ENCODE results near the gene AATK.

Gene AATK

GRCh38 chr17:81144423-81144781 is 21.6 kb downstream of the AATK start:
- in situ Hi-C loops (cut with MboI; ENCODE audit: low sequenced_read_pairs), result no loop called here

- in situ Hi-C loops (cut with MboI; ENCODE audit: low sequenced_read_pairs), result no loop called here
Measured at GRCh38 chr17:81143717-81144422, 22.2 kb downstream of the AATK start.

GRCh38 chr17:81143200-81143527 is 22.9 kb downstream of the AATK start:
- in situ Hi-C loops (cut with MboI; ENCODE audit: low sequenced_read_pairs), result no loop called here

- in situ Hi-C loops (cut with MboI; ENCODE audit: low sequenced_read_pairs), result no loop called here
Measured at GRCh38 chr17:81142301-81143199, 23.5 kb downstream of the AATK start.

- in situ Hi-C loops (cut with MboI; ENCODE audit: low sequenced_read_pairs), result no loop called here
Measured at GRCh38 chr17:81140695-81141094, 25.3 kb downstream of the AATK start.

GRCh38 chr17:81140018-81140417 is 26.0 kb downstream of the AATK start:
- in situ Hi-C loops (cut with MboI; ENCODE audit: low sequenced_read_pairs), result no loop called here

GRCh38 chr17:81139428-81139827 is 26.6 kb downstream of the AATK start:
- in situ Hi-C loops (cut with MboI; ENCODE audit: low sequenced_read_pairs), result no loop called here

- in situ Hi-C loops (cut with MboI; ENCODE audit: low sequenced_read_pairs), result no loop called here
Measured at GRCh38 chr17:81138500-81138899, 27.5 kb downstream of the AATK start.

GRCh38 chr17:81138083-81138482 is 27.9 kb downstream of the AATK start:
- in situ Hi-C loops (cut with MboI; ENCODE audit: low sequenced_read_pairs), result no loop called here

GRCh38 chr17:81137248-81137647 is 28.8 kb downstream of the AATK start:
- in situ Hi-C loops (cut with MboI; ENCODE audit: low sequenced_read_pairs), result no loop called here

GRCh38 chr17:81136366-81136765 is 29.7 kb downstream of the AATK start:
- in situ Hi-C loops (cut with MboI; ENCODE audit: low sequenced_read_pairs), result no loop called here

- in situ Hi-C loops (cut with MboI; ENCODE audit: low sequenced_read_pairs), result no loop called here
Measured at GRCh38 chr17:81135505-81136278, 30.3 kb downstream of the AATK start.

- in situ Hi-C loops (cut with MboI; ENCODE audit: low sequenced_read_pairs), result no loop called here
Measured at GRCh38 chr17:81134064-81134781, 31.8 kb downstream of the AATK start.

- in situ Hi-C loops (cut with MboI; ENCODE audit: low sequenced_read_pairs), result no loop called here
Measured at GRCh38 chr17:81132770-81133723, 33.0 kb downstream of the AATK start.

- in situ Hi-C loops (cut with MboI; ENCODE audit: low sequenced_read_pairs), result no loop called here
Measured at GRCh38 chr17:81132197-81132540, 33.9 kb downstream of the AATK start.

- in situ Hi-C loops (cut with MboI; ENCODE audit: low sequenced_read_pairs), result no loop called here
Measured at GRCh38 chr17:81131486-81132196, 34.4 kb downstream of the AATK start.

- in situ Hi-C loops (cut with MboI; ENCODE audit: low sequenced_read_pairs), result no loop called here
Measured at GRCh38 chr17:81130385-81131361, 35.3 kb downstream of the AATK start.

GRCh38 chr17:81129711-81130367 is 36.2 kb downstream of the AATK start:
- in situ Hi-C loops (cut with MboI; ENCODE audit: low sequenced_read_pairs), result no loop called here

Data from HL-60/S4 treated with retinoic acid at 250 ng/mL for 4 days and 3 days (cell line).